ENCODE results near the gene AUH.

- TF ChIP-seq ZNF384 (IDR thresholded peaks at IDR 0.05) (no peak), SP1 (IDR thresholded peaks at IDR 0.05) (no peak)
These were observed 21.2 kb downstream of the AUH start for GRCh38 chr9:91340395-91340967.

Data from HEK293T (cell line).